Chondrocyte (in vitro differentiated cells): ENCODE results near the gene LMBRD2. TPM values are rescaled to one million over a fixed set of nuclear protein-coding genes. Genes with fewer than 3 reads are reported as not detected.

ENCODE experiments used
- DNase-seq: peaks from one replicate; pipeline ENCODE4 v3.0.0; 2021; ENCODE audit warnings: mixed read lengths, low spot score
- H3K27ac Mint-ChIP-seq: one replicate; pipeline ENCODE4 v1.8.0; 2021; ENCODE audit warnings: mild to moderate bottlenecking, moderate library complexity, mixed read lengths; ENCODE audit not compliant: unreplicated experiment
- H3K27me3 Mint-ChIP-seq: 2 replicates; pipeline ENCODE4 v1.8.0; 2021; ENCODE audit warnings: low read depth, mixed read lengths
- H3K36me3 Mint-ChIP-seq: 2 replicates; pipeline ENCODE4 v1.8.0; 2021; ENCODE audit warnings: low read depth, mixed read lengths
- H3K4me1 Mint-ChIP-seq: 2 replicates; pipeline ENCODE4 v1.8.0; 2021; ENCODE audit warnings: low read depth, mild to moderate bottlenecking, mixed read lengths
- H3K4me3 Mint-ChIP-seq: one replicate; pipeline ENCODE4 v1.8.0; 2021; ENCODE audit warnings: mild to moderate bottlenecking, moderate library complexity, mixed read lengths; ENCODE audit not compliant: unreplicated experiment
- H3K9me3 Mint-ChIP-seq: 2 replicates; pipeline ENCODE4 v1.8.0; 2021; ENCODE audit warnings: low read depth, mixed read lengths
- total RNA-seq: library from RNA; stranded (reverse); gene quantifications from 3 replicates; pipeline ENCODE4 v1.2.1, GENCODE V29; 2021
- TF ChIP-seq, protein P1 (sequence below): fragments of 200-600 bp; sonication (generic); IDR thresholded peaks from 2 replicates; pipeline ENCODE4 v1.5.0; 2021; ENCODE audit warnings: antibody characterized with exemption, mild to moderate bottlenecking, moderate library complexity

Gene LMBRD2
- total RNA-seq, 1 donor from 2014 or later = 11.6 TPM

DNA sequence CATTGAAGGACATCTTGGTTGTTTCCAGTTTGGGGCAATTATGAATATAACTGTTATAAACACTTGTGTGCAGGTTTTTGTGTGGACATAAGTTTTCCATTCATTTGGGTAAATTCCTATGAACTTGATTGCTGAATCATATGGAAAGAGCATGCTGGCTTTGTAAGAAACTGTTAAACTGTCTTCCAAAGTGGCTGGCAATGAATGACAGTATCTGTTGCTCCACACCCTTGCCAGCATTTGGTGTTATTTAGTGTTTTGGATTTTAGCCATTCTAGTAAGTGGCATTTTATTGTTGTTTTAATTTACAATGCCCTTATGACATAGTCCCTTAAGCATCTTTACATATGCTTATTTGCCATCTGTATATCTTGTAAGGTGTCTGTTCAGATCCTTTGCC is 55.2 kb downstream of the LMBRD2 start:
- Mint-ChIP-seq H3K36me3 (peaks cover 7% of the 10 kb centered on the region), H3K9me3 (peaks cover 9% of the 10 kb centered on the region), H3K4me3 (no peak overlapping the region), H3K27ac (no peak overlapping the region), H3K4me1 (no peaks in the 10 kb centered on the region), H3K27me3 (no peaks in the 10 kb centered on the region)
- TF ChIP-seq, protein P1, sequence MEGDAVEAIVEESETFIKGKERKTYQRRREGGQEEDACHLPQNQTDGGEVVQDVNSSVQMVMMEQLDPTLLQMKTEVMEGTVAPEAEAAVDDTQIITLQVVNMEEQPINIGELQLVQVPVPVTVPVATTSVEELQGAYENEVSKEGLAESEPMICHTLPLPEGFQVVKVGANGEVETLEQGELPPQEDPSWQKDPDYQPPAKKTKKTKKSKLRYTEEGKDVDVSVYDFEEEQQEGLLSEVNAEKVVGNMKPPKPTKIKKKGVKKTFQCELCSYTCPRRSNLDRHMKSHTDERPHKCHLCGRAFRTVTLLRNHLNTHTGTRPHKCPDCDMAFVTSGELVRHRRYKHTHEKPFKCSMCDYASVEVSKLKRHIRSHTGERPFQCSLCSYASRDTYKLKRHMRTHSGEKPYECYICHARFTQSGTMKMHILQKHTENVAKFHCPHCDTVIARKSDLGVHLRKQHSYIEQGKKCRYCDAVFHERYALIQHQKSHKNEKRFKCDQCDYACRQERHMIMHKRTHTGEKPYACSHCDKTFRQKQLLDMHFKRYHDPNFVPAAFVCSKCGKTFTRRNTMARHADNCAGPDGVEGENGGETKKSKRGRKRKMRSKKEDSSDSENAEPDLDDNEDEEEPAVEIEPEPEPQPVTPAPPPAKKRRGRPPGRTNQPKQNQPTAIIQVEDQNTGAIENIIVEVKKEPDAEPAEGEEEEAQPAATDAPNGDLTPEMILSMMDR = no peak
- no peak for DNase-seq

DNA sequence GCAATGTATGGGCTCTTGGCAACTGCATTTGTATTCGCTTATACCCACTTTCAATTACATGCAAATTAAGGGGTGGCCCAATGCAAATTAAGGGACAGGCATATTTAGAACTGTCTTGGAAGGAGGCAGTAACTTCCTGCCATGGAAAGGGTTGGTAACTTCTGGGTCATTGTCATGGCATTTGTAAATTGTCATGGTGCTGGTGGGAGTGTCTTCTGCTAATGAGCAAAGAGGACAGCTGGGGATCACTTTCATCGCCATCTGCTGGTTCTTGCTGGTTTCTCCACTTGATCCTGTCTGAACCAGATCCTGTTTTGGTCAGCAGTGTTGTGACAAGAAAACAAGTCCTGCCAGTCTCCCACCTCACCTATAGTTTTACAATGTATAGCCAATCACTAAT is 61.7 kb downstream of the LMBRD2 start:
- H3K4me3 Mint-ChIP-seq = no peak overlapping the region
- H3K4me1 Mint-ChIP-seq = no peaks in the 10 kb centered on the region
- H3K27me3 Mint-ChIP-seq = peaks cover 18% of the 10 kb centered on the region
- TF ChIP-seq, protein P1 = peak; percentile 52
- H3K27ac Mint-ChIP-seq = no peak overlapping the region
- no peak for DNase-seq
- peaks cover 20% of the 10 kb centered on the region for H3K9me3 Mint-ChIP-seq
- H3K36me3 Mint-ChIP-seq = peaks cover 4% of the 10 kb centered on the region

DNA sequence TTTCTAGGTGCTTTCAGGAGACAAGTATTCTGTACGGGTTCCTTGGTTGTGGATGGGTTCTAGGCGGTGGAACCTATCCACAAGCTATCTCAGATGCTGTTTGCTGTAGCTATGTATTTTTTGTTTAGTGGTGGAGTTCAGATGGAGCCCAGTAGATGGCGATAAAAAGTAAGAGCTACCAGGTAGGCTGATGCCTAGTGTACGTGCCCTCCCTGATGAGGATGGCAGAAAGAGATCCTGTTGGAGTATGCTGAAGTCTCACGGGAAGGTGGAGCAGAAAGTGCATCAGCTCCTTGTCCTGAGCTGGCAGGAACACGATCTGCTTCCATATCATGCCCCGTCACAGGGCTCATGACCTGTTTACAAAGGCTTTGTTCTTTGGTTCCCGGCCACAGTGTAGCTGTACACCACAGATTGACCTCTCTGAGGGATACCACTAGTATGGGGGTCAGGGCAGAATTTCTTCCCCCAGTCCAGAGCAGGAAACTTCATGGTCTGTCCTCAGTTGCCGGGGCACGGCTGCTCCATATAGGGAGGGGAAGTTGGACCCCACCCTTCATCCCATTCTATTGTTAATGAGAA is 72.4 kb downstream of the LMBRD2 start:
- Mint-ChIP-seq H3K9me3 (peaks cover 8% of the 10 kb centered on the region), H3K4me3 (no peak overlapping the region), H3K27ac (no peak overlapping the region), H3K4me1 (peaks cover 3% of the 10 kb centered on the region), H3K36me3 (peaks cover 2% of the 10 kb centered on the region), H3K27me3 (peaks cover 57% of the 10 kb centered on the region)
- TF ChIP-seq, protein P1 = peak; percentile 82
- no peak for DNase-seq

DNA sequence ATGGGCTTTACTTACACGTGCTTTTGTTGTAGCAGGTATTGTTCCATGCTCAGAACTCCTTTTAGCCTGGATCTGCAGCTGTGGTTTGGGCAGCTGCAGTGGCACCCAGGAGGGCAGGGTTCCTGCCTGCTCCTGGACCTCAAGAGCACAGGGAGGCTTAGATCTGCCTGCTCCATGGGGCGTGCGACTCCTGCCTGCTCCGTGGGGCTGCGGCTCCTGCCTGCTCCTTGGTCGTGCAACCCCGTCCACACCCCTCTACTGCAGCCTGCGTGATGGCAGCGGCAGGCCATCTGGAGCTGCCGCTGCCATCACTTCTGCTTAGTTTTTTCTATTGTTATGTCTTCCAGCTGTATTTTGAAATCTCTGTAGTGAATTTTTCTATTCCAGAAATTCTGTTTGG is 73.3 kb downstream of the LMBRD2 start:
- Mint-ChIP-seq H3K4me1 (peaks cover 3% of the 10 kb centered on the region), H3K27me3 (peaks cover 52% of the 10 kb centered on the region), H3K36me3 (peaks cover 2% of the 10 kb centered on the region), H3K27ac (no peak overlapping the region), H3K4me3 (no peak overlapping the region), H3K9me3 (no peaks in the 10 kb centered on the region)
- TF ChIP-seq, protein P1 = no peak
- DNase-seq = no peak

DNA sequence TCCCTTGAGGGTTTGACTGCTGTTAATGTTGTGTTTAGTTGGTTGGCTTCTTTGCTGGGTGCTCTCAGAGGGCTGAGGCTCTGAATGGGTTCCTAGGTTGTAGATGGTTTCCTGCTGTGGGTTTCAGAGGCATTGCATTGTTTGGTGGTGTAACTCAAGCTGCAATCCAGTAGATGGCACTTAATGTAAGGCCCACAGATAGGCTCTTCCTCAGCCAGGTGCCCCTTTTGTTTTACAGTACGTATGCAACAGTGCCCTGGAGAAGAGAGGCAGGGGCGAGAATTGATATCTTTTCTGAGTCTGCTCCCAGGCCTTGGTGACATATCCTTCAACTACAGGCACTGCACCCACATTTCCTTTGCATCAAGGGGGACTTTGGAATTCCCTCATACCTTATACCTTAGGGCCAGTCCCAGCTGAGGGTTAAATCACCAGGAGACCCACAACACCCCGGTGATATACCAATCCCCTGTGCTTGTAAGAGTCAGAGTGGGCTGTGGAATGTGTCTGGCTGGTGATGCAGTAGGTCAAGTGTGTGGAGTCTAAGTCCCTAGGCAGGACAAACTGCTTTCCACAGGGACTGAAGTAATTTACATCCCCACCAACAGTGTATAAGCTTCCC is 78.0 kb downstream of the LMBRD2 start:
- DNase-seq = no peak
- H3K9me3 Mint-ChIP-seq = no peaks in the 10 kb centered on the region
- TF ChIP-seq, protein P1 = peak; percentile 42
- peaks cover 2% of the 10 kb centered on the region for H3K36me3 Mint-ChIP-seq
- no peak overlapping the region for H3K27ac Mint-ChIP-seq
- H3K27me3 Mint-ChIP-seq = peaks cover 68% of the 10 kb centered on the region
- no peaks in the 10 kb centered on the region for H3K4me1 Mint-ChIP-seq
- H3K4me3 Mint-ChIP-seq = no peak overlapping the region
